Measurements from ENCODE around the gene MPV17L. TPM values are rescaled to one million over a fixed set of nuclear protein-coding genes. Genes with fewer than 3 reads are reported as not detected.
"Not testable (repeated sequence)": the region's sequence is repeated elsewhere in the genome, so short reads cannot be mapped to it uniquely, and the experiment has no call there.

MPV17L gene
- total and polyA plus RNA-seq, 2 experiments from 2014 or later = 0.46 to 2.1 TPM

DNA sequence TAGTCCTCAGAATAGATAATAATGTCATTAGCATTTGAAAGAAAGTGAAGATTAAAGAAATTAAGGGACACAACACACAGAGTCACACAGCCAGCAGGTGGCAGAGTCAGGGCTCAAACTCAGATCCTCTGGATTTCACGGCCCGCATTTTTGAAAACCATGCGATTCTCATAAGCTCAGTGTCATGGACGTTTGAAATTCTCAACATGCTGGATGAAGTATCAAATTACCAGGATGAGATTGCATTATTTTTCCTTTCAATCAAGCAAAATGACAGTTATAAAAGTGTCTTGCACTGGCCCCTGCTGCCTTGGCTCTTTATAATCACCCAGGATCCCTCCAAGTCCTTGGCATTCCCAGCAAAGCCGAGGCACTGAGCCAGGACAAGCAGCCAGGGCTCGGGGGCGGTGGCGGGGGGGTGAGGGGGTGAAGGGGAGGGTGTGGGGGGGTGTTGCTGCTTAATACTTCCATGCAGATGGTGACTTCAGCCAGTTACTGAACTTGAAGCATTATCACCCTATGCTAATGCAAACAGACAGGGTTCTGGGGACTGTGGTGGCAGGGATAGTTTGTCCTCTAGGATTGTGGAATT, 32.2 kb downstream of the MPV17L start:
- no peak for TF ChIP-seq EZH2phosphoT487 (IDR thresholded peaks at IDR 0.05; ENCODE audit: low read depth, severe bottlenecking, unreplicated experiment)
- TF ChIP-seq, protein P1, sequence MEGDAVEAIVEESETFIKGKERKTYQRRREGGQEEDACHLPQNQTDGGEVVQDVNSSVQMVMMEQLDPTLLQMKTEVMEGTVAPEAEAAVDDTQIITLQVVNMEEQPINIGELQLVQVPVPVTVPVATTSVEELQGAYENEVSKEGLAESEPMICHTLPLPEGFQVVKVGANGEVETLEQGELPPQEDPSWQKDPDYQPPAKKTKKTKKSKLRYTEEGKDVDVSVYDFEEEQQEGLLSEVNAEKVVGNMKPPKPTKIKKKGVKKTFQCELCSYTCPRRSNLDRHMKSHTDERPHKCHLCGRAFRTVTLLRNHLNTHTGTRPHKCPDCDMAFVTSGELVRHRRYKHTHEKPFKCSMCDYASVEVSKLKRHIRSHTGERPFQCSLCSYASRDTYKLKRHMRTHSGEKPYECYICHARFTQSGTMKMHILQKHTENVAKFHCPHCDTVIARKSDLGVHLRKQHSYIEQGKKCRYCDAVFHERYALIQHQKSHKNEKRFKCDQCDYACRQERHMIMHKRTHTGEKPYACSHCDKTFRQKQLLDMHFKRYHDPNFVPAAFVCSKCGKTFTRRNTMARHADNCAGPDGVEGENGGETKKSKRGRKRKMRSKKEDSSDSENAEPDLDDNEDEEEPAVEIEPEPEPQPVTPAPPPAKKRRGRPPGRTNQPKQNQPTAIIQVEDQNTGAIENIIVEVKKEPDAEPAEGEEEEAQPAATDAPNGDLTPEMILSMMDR (IDR thresholded peaks at IDR 0.05; ENCODE audit: poor library complexity) = peak; percentile 62
- H3K9me3 ChIP-seq (ENCODE audit: low read depth) = no peaks in the 10 kb centered on the region
- no peak overlapping the region for H3K27ac ChIP-seq
- no peaks in the 10 kb centered on the region for H3K36me3 ChIP-seq (replicated peaks; ENCODE audit: insufficient read depth, low read depth)
- H3K4me2 ChIP-seq = no peak overlapping the region
- H4K20me1 ChIP-seq (ENCODE audit: insufficient read depth, poor library complexity, severe bottlenecking) = no peaks in the 10 kb centered on the region
- H3K27me3 ChIP-seq = peaks cover under 1% of the 10 kb centered on the region
- no peak overlapping the region for H3K4me3 ChIP-seq
- no peaks in the 10 kb centered on the region for H3K79me2 ChIP-seq
- WGBS (ENCODE audit: low lambda C conversion rate, missing lambda C conversion rate) = 30% methylated on average over 8 of the region's 8 CpGs
- peak; percentile 57 for DNase-seq (ENCODE audit: low spot score)
- H3K9me2 ChIP-seq (replicated peaks; ENCODE audit: insufficient read depth) = no peaks in the 10 kb centered on the region
- H2AFZ ChIP-seq = no peak overlapping the region
- no peaks in the 10 kb centered on the region for H3K4me1 ChIP-seq (ENCODE audit: insufficient read depth)

DNA sequence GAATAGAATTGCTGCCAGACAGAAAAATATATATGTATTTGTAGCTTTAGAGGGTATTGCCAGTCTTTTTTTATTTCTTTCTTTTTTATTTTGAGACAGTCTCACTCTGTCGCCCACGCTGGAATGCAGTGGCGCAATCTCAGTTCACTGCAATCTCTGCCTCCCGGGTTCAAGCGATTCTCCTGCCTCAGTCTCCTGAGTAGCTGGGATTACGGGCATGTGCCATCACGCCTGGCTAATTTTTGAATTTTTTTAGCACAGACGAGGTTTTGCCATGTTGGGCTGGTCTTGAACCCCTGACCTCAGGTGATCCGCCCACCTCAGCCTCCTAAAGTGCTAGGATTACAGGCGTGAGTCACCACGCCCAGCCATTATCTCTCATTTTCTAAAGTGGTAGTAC, 35.3 kb downstream of the MPV17L start:
- H3K9me3 ChIP-seq (ENCODE audit: low read depth); H3K79me2 ChIP-seq; H3K9me2 ChIP-seq (replicated peaks; ENCODE audit: insufficient read depth); DNase-seq (ENCODE audit: low spot score); H3K36me3 ChIP-seq (replicated peaks; ENCODE audit: insufficient read depth, low read depth); H4K20me1 ChIP-seq (ENCODE audit: insufficient read depth, poor library complexity, severe bottlenecking); H3K4me2 ChIP-seq; H3K4me3 ChIP-seq; H3K27ac ChIP-seq; H2AFZ ChIP-seq; H3K4me1 ChIP-seq (ENCODE audit: insufficient read depth): not testable (repeated sequence)
- peaks cover 31% of the 10 kb centered on the region for H3K27me3 ChIP-seq
- WGBS (ENCODE audit: low lambda C conversion rate, missing lambda C conversion rate) = 89% methylated on average over 11 of the region's 11 CpGs

DNA sequence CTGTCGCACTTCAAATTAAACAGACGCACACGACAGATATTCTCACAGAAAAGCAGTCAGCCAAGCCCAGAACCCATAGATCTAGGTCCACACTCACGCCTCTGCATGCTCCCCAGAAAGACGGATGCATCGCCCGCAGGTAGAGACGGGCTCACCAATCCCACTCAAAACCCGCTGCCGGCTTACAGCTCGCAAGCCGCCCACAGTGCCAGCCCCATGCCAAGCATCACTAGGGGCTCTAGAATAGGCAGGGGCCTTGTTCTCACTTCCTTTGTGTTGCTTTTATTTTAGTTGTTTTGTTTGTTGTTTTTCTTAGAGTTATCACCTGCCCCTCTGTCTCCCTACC, 38.5 kb downstream of the MPV17L start:
- Histone ChIP-seq H4K20me1 (ENCODE audit: insufficient read depth, poor library complexity, severe bottlenecking) (no peaks in the 10 kb centered on the region), H2AFZ (no peak overlapping the region), H3K9me2 (replicated peaks; ENCODE audit: insufficient read depth) (no peaks in the 10 kb centered on the region), H3K27ac (no peak overlapping the region), H3K36me3 (replicated peaks; ENCODE audit: insufficient read depth, low read depth) (no peaks in the 10 kb centered on the region), H3K27me3 (peaks cover 37% of the 10 kb centered on the region), H3K4me3 (no peak overlapping the region), H3K9me3 (ENCODE audit: low read depth) (no peaks in the 10 kb centered on the region), H3K4me1 (ENCODE audit: insufficient read depth) (no peaks in the 10 kb centered on the region), H3K79me2 (no peaks in the 10 kb centered on the region), H3K4me2 (peak overlapping the region; percentile 82)
- 67% methylated on average over 12 of the region's 12 CpGs for WGBS (ENCODE audit: low lambda C conversion rate, missing lambda C conversion rate)
- TF ChIP-seq EZH2phosphoT487 (IDR thresholded peaks at IDR 0.05; ENCODE audit: low read depth, severe bottlenecking, unreplicated experiment) = no peak
- no peak for TF ChIP-seq EZH2 (IDR thresholded peaks at IDR 0.05; ENCODE audit: borderline replicate concordance)
- TF ChIP-seq, protein P1 (IDR thresholded peaks at IDR 0.05; ENCODE audit: poor library complexity) = no peak
- no peak for DNase-seq (ENCODE audit: low spot score)

DNA sequence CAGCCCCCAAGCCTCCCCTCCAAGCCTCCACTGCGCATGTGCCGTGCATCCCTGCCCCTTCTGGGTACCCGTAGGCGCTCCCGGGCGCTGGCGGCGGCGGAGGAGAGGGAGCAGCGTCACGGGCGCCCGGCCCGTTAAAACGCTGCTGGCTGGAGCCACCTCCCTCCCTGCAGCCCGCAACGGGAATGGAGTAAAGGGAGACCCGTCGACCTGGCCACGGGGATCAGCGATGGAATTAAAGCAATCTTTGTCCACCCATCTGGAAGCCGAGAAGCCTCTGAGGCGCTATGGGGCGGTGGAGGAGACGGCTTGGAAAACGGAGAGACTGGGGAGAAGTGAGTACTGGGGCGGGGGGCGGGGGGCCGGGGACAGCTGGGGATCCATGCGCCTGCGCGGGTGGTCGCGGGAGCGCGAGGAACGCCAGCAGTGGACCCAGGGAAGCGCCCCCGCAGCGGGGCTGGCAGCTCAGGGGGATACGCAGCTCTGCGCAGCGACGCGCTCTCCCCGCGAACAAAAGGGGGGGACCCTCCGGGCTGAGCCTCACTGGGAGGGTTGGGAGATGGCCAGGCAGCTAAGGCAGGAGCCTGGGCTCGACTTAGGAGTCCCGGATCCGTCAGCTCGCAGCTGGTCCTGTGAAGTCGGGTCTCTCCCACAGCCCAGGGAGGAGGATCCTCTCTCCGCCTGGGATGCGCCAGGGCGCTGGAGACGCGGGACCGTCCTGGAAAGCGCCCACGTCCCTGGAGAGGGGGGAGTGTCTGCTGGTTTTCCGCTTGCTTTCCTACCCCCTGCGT, 39.1 kb downstream of the MPV17L start, which contains the start of gene BMERB1:
Gene BMERB1, plus strand, starts transcription at position 164 of the 791 bp plus-strand sequence. Its CDS starts 66 bp downstream, at position 230.
- Histone ChIP-seq H3K4me3 (peak within 1 kb of the TSS; percentile 14), H2AFZ (peak within 1 kb of the TSS; percentile 47), H3K9me3 (ENCODE audit: low read depth) (no peaks in the 10 kb centered on the region), H3K27ac (no peak within 1 kb of the TSS), H3K36me3 (replicated peaks; ENCODE audit: insufficient read depth, low read depth) (no peaks in the 10 kb centered on the region), H3K4me2 (peak within 1 kb of the TSS; percentile 82), H4K20me1 (ENCODE audit: insufficient read depth, poor library complexity, severe bottlenecking) (no peaks in the 10 kb centered on the region), H3K9me2 (replicated peaks; ENCODE audit: insufficient read depth) (no peaks in the 10 kb centered on the region), H3K27me3 (peaks cover 37% of the 10 kb centered on the region), H3K4me1 (ENCODE audit: insufficient read depth) (no peaks in the 10 kb centered on the region), H3K79me2 (no peaks in the 10 kb centered on the region)
- DNase-seq (ENCODE audit: low spot score) = peak; percentile 76
- WGBS (ENCODE audit: low lambda C conversion rate, missing lambda C conversion rate) = under 1% methylated on average over 53 of the region's 63 CpGs
- TF ChIP-seq, protein P1 (IDR thresholded peaks at IDR 0.05; ENCODE audit: poor library complexity) = no peak
- no peak for TF ChIP-seq EZH2 (IDR thresholded peaks at IDR 0.05; ENCODE audit: borderline replicate concordance)
- TF ChIP-seq EZH2phosphoT487 (IDR thresholded peaks at IDR 0.05; ENCODE audit: low read depth, severe bottlenecking, unreplicated experiment) = no peak

Measured in hepatocyte (in vitro differentiated cells).